Limb (tissue), 2 donors: ENCODE results near the gene FAM177A1.
"Not testable (repeated sequence)": the region's sequence is repeated elsewhere in the genome, so short reads cannot be mapped to it uniquely, and the experiment has no call there.

Experiments used
- DNase-seq, 2 donors: peaks; one replicate each; pipeline ENCODE4 v3.0.0-alpha.2; 2016; ENCODE audit errors: extremely low spot score in 2 of 2

The FAM177A1 gene

DNA sequence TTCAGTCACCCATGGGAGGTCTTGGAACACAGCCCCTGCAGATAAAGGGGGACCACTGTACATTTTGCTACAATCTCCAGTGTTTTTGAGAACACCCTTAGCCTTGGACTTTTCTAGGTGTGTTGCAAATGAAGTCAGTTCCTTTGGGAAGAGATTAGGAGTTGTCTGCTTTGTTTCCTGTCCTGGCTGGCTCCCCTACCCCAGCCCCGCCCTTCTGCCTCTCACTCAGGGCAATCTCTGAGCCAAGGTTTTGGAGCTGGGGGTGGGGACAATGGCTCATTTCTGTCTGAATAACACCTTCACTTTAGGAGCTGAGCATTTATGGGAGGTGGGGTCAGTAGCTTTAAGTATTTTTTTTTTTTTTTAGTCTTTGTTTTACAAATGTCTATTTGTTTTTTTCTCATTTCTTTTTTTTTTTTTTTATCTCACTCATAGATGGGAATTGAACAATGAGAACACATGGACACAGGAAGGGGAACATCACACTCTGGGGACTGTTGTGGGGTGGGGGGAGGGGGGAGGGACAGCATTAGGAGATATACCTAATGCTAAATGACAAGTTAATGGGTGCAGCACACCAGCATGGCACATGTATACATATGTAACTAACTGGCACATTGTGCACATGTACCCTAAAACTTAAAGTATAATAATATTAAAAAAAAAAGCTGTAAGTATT lies 15.2 kb downstream of the FAM177A1 start:
- DNase-seq: not testable (repeated sequence)

DNA sequence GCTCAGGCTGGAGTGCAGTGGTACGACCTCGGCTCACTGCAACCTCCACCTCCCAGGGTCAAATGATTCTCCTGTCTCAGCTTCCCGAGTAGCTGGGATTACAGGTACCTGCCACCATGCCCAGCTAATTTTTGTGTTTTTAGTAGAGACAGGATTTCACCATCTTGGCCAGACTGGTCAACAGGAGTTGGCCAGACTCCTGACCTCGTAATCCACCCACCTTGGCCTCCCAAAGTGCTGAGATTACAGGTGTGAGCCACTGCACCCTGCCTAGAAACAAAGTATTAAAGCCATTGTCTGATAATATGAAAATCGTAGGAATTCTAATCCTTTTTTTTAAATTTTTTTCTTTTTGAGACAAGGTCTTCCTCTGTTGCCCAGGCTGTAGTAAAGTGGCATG lies 19.7 kb downstream of the FAM177A1 start:
- not testable (repeated sequence) for DNase-seq

DNA sequence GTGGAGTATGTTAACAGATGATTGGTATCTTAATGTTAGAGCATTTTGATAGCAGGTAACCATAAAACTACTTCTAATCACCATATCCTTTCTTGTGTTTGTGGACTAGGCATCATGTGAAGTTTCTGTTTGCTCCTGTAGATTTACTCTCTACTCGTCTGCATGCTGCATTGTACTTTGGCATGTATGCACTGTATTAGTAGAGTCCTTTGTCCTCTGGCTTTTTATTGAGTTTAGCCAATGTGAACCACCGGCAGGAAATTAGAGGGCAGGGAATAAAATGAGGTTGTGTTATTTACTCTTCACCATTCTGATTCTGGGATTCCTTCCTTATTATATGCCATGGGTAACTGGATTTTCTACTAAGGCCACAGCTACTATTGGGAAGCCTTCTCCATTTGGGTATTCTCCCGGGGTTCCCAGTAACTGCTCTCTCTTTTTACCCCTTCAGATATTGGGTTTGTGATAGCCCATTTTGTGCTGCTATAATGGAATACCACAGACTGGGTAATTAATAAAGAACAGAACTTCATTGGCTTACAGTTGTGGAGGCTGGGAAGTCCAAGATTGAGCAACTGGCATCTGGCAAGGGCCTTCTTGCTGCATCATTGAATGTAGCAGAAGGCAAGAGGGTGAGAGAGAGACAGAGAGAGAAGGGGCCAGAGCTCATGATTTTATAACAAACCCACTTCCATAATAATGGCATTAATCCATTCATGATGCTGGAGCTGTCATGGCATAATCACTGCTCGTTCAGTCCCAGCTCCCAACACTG lies 22.4 kb downstream of the FAM177A1 start:
- no peak for DNase-seq

DNA sequence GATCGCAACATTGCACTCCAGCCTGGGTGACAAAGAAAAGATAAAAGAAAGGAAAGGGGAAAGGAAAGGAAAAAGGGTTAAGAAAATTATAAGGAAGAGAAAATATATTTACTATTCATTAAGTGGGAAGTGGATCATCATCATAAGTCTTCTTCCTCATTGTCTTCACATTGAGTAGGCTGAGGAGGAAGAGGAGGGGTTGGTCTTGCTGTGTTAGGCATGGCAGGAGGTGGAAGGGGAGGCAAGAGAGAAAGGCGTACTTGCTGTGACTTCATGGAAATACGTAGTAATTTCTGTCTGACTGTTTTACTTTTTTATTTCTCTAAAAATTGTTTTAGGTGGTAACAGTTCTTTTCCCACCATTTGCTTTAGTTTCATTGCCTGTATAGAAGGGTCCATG lies 26.2 kb downstream of the FAM177A1 start:
- DNase-seq: no peak

DNA sequence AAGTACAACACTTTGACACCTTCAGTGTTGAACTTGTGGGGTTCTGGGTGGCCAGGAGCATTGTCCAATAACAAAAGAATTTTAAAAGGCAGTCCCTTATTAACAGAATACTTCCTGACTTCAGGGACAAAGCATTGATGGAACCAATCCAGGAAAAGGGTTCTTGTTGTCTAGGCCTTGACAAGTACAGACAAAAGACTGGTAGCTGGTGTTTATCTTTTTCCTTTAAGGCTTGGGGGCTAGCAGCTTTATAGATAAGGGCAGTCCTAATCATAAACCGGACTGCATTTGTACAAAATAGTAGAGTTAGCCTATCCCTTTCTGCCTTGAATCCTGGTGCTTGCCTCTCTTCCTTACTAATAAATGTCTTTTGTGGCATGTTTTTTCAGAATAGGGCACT lies 27.4 kb downstream of the FAM177A1 start:
- no peak for DNase-seq

DNA sequence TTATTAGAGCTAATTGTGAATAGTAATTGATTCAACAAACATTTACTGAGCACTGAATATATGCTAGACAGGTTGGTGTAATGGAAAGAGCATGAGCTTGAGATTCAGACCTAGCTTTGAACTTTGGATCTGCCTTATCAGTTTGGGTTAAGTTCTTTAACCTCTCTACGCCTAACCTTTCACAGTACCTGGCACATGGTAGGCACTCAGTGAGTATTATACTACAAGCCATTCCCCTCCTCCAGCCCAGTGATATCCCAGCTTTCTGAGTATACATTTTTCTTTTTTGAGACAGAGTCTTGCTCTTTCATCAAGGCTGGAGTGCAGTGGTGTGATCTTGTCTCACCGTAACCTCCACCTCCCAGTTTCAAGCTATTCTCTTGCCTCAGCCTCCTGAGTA lies 32.0 kb downstream of the FAM177A1 start:
- DNase-seq: no peak

DNA sequence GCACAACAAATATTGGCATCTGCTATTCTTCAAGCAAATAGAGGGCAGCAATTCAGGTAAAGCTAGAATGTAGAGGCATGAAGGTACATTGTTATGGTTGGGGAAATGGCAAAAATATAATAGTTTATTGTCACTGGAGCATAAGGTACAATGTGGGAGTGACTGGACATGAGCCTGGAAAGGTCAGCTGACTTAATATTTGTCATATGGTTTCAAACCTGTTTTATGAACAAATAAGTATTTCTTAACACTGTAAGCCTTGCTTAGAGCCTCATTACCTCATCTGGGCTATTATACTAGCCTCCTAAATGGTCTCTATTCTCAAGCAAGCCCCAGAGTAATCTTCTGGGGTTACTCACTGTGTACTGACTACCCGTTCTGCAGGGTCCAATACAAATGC lies 33.7 kb downstream of the FAM177A1 start:
- DNase-seq: no peak

DNA sequence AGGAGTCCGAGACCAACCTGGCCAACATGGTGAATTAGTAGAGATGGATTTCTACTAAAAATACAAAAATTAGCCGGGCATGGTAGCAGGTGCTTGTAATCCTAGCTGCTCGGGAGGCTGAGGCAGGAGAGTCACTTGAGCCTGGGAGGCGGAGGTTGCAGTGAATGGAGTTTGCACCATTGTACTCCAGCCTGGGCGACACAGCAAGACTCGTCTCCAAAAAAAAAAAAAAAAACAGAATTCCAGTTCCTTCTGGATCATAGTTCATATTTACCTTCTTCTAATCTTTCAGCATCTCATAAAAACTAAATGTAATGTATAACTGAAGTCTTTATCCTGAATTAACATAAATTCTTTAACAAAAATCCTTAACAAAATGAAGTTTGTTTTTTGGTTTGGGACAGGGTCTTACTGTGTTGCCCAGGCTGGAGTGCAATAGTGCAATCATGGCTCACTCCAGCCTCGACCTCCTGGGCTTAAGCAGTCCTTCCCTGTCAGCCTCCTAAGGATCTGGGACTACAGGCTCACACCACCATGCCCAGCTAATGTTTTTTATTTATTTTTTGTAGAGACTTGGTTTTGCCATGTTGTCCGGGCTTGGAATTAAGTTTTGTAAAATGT lies 37.6 kb downstream of the FAM177A1 start:
- no peak for DNase-seq

DNA sequence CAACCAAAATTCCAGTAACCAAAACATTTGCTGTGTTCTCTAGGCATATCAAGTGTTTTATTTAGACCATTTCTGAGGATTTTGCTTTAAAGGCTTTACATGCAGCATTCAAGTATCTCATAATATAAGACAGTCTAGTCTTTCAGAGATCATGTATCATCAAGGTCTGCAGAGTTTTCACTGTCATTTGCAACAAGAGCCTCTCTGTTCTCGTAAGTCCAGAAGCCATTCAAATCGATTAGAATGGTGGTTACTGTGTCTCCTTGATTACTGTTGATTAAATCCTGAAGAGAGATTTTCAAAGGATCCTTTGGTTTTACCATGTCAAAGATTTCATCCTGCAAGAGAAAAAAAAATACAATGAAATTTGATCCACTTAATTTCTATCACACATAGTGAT lies 39.4 kb downstream of the FAM177A1 start:
- no peak for DNase-seq

DNA sequence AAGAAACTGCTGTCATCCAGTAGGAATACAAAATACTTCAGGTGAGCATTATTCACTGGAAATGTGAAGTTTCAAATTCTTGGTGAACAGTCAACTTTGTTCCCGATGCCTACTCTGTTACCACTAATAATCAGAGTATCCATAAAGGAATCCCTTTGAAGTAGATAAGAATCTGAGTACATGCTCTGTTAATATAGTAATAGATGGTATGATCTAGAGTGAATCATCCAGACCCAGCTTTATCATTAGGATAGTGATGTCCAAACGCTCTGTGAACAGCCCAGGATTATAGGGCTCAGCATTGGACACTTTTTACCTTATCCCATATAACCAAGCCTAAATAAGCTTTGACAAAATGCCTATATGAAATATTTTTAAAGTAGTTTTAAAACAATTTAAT lies 42.4 kb downstream of the FAM177A1 start:
- no peak for DNase-seq

DNA sequence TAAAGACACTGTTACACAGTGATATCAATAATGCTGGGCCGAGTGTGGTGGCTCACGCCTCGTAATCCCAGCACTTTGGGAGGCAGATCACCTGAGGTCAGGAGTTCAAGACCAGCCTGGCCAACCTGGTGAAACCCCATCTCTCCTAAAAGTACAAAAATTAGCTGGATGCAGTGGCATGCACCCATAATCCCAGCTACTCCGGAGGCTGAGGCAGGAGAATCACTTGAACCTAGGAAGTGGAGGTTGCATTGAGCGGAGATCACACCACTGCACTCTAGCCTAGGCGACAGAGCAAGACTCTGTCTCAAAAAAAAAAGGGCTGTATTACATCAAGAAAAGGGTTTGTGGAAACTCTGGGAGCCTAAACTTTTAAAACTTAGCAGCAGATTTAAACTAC lies 48.6 kb downstream of the FAM177A1 start:
- DNase-seq: not testable (repeated sequence)

DNA sequence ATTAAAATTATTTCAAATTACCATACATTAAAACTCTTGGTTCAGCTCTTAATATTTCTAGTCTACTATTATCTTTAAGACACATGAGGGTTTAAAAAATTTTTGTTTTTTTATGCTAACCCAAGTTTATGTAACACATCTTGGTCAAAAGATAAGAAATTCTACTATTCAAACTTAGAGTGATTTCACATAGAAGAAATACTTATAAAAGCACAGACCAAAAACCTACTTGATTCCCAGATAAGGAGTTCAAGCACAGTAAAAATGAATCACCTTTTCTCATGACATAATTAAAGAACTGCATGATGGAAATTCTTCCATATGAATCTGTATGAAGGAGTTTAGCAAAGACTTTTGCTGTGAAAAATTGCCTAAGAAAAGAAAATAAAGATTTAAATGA lies 61.8 kb downstream of the FAM177A1 start:
- DNase-seq: no peak

DNA sequence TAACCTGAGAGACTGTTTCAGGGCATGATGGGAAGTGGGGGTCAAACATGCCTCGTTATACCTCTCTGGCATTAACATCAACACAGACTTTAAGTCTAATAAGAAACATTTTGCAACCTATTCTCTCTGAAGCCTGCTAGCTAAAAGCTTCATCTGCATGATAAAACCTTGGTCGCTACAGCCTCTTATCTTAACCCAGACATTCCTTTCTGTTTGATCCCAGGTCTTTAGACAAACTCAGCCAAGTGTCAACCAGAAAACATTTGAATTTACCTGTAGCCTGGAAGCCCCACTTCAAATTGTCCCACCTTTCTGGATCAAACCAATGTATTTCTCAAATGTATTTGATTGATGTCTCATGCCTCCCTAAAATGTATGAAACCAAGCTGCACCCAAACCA lies 66.6 kb downstream of the FAM177A1 start:
- no peak for DNase-seq

DNA sequence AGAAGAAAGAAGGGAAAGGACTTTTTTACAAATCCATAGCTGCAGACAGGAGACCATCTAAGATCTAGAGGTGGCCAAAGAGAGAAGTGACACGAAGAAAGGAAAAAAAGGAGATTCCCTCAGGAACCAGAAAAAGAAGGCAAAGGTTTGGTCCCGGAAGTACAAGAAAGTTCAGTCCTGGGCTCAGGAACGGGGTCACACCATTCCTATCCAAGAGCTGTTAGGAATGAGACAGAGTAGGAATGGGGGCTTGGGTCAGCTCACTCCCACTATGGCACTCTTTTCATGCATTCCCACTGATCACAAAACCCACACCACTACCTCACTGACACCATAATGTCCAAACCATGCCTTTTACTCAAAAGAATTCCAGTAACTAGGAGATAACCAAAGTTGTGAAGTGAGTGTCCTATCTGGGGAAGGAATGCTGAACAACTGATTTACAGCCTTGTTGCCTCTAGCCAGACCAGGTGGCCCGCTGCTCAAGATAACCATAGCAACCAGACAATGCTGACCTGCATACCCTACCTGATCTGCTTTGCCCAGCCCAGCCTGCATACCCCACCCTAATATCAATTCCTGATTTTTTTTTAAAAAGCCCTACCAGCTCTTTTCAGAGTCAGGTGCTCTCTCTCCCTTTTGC lies 67.4 kb downstream of the FAM177A1 start:
- no peak for DNase-seq

DNA sequence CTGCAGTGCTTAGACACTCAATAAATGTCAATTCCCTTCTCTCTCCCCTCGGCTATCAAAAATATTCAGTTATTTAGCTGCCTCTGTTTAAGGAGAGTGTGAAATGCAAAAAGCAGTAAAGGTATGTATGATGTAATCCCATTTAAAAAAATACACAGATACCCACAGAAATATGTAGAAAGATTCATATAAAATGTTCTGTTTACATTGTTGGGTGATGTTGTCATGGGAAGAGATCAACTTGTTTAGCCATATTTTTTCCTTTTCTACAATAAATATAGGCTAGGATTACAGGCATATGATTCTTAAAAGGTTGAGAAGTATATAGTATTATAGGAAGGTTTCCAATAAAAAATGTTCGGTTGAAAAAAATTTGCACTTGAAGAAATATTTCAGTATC lies 68.0 kb downstream of the FAM177A1 start:
- no peak for DNase-seq

DNA sequence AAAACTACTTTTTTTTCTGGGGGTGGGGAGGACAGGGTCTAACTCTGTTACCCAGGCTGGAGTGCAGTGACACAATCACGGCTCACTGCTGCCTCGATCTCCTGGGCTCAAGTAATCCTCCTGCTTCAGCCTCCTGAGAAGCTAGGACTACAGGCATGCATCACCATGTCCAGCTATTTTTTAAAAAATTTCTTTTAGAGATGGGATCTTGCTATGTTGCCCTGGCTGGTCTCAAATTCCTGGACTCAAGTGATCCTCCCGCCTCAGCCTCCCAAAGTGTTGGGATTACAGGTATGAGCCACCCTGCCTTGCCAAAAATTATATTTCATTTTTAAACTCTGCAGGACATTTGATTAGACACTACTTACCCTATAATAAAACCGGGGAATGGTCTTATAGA lies 70.2 kb downstream of the FAM177A1 start:
- DNase-seq: no peak

DNA sequence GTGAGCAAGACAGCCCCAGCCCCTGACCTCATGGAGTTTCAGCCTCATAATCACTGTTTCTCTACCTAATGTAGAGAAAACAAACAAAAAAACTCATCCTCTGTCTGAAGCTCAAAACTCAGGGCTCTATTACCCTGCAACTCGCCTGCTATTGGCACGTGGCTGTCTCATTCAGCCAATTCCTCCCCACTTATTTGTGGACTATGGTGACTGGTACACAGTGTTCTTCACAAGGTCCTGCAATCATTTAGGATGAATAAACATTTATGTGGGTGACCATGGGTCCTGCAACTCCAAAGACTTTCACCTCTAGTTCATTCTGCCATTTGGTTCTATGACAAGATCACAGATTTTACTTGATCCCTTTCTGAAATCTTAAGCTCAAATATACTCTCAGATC lies 71.0 kb downstream of the FAM177A1 start:
- no peak for DNase-seq

DNA sequence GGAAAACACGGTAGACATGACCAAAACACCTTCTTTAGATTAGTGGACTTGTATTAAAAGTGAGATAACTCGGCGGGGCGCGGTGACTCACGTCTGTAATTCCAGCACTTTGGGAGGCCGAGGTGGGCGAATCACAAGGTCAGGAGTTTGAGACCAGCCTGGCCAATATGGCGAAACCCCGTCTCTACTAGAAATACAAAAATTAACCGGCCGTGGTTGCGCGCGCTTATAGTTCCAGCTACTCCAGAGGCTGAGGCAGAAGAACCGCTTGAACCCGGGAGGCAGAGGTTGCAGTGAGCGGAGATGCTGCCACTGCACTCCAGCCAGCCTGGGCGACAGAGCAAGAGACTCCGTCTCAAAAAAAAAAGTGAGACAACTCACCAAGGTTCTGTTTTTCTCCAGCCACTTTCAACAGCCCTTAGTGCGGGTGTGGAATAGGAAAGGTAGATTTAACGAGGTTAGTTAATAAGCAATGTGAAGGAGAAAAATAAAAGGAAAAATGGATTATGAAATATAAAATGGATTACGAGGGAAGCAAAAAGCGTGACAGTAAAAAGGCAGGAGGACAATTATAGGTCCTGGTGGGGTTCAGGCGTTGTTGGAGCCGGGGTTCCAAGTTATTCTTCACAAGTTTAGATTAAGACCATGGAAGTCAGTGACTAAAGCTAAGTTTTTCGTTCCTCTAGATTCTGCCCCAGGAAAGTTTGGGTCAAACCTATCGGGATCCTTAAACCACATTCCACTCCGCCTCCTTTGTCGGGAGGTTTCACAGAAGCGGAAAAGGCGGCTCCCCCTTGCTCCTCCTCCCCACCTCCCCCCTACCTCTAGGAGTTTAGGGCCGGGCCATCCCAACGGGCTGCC lies 75.2 kb downstream of the FAM177A1 start:
- DNase-seq: peak; percentile 34 to 88

DNA sequence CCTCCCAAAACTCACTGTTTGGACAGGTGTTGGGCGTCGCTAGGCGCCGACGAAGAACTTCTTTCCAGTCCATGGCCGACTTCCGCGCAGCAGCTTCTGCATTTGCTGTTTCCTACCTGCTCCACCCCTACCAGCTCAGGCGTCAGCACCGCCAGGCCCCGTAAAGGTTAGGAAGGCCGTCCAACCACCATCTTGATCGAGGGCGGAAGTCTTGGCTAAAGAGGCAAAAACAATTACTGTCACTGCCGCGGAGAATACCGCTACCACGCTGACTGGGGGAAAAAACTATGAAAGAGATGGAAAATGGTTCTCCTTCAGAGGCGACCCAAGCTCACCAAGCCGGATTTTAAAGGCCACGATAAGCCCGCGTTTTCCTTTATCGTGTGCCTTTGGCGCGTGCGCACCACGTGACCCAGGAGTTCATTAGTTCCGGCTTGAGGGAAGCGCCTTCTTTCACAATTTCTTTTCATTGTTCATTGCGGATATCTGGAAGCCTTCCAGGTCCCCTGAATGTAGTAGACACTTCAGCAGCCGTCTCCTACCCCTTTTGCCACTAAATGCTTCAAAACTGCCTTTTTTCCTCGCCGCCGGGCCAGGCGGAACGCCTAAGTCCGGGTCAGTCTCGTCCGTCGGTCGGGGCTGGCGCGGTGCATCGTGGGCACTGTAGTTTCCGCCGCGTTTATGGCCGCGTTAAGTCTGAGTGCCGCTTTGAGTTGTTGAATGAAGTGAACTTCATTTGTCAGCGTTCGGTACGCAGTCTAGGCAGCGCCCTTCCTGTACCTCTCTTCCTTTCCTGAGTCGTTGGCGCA lies 76.0 kb downstream of the FAM177A1 start, which contains the start of the genes PPP2R3C and PRORP:
Gene PPP2R3C, minus strand, starts transcription at position 104 of the 809 bp plus-strand sequence. Its CDS starts 31 bp downstream, at position 73.
Gene PRORP, plus strand, starts transcription at position 666 of the 809 bp plus-strand sequence. CDS start 694 bp downstream, outside the sequence.
- peak; percentile 90 to 93 for DNase-seq
